Activated T-helper 1 cell treated with anti-CD3 and anti-CD28 coated beads, Interleukin-12 subunit alpha, Interleukin-12 subunit beta, Interleukin-2, Interleukin-4 antibody, amounts not matched to agents 30 ng/mL and 10 ng/mL and 1 ng/mL, durations not matched to agents 14 hours and 24 hours and 36 hours (primary cell): ENCODE measurements around the gene INS. TPM values are rescaled to one million over a fixed set of nuclear protein-coding genes. Genes with fewer than 3 reads are reported as not detected.
A peak's percentile ranks its signal among the peaks of the same experiment; 100 is the strongest.
"Not testable (repeated sequence)": the region's sequence is repeated elsewhere in the genome, so short reads cannot be mapped to it uniquely, and the experiment has no call there.

Experiments used
- DNase-seq: peaks from one replicate; pipeline ENCODE4 v3.0.0; 2021; ENCODE audit warnings: low spot score
- H3K27ac Mint-ChIP-seq: one replicate; pipeline ENCODE4 v1.8.0; 2021; ENCODE audit warnings: mild to moderate bottlenecking, mixed read lengths
- H3K27me3 Mint-ChIP-seq: one replicate; pipeline ENCODE4 v1.8.0; 2022; ENCODE audit warnings: mild to moderate bottlenecking, moderate library complexity, mixed read lengths; ENCODE audit not compliant: insufficient read depth
- H3K36me3 Mint-ChIP-seq: one replicate; pipeline ENCODE4 v1.8.0; 2021; ENCODE audit warnings: low read depth, mixed read lengths
- H3K4me1 Mint-ChIP-seq: one replicate; pipeline ENCODE4 v1.8.0; 2021; ENCODE audit warnings: low read depth, mixed read lengths
- H3K4me3 Mint-ChIP-seq: one replicate; pipeline ENCODE4 v1.8.0; 2021; ENCODE audit warnings: mild to moderate bottlenecking, moderate library complexity, mixed read lengths
- H3K9me3 Mint-ChIP-seq: one replicate; pipeline ENCODE4 v1.8.0; 2021; ENCODE audit warnings: mixed read lengths
- intact Hi-C: fragments of 100-400 bp; cut with micrococcal nuclease; formaldehyde crosslinking; loops from one replicate; pipeline ENCODE4 v1.15.1; 2024
- total RNA-seq: library from RNA; stranded (reverse); gene quantifications from 2 replicates; pipeline ENCODE4 v1.2.3, GENCODE V29; 2022

The INS gene
- total RNA-seq, 1 donor from 2014 or later: not detected

DNA sequence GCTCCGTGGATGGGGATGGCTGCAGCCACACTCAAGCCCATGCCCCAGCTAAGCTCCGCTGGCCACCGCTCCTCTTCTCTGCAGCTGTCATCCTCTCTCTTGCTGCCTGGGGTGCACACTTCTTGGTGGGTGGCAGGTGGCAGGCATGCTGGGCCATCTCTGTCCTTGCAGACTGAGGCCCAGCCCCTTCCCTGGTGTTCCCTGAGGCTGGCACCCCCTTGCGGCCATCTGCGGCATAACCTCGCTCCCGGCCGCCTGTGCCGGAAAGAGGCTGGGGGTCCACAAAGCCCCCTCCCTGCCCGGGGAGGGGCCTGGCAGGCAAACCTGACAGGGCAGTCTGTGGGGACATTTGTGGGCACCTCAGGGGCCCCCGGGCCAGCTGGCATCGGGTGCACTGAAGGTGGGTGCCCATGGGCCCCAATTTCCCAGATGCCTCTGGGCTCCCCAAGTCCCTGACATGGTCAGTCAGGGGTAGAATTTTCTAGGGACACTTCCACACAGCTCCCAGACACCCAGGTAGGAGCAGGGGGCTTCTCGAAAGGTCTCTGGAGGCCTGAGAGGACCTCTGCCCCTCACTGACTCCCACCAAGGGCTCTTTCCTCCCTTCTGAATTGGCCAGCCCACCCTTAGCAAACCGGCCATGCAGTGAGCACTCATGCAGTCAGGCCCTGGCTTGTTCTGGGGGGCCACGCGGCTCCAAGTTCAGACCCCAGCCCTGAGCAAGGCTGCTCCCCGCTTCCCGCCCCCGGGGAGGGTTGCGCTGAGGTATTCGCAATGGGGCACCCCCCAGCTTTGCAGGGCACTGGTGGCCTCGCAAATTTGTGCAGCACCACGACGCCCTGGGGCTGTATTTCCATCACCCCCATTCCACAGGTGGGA lies 34.1 kb upstream of the INS start:
- Mint-ChIP-seq H3K4me3 (no peak overlapping the region), H3K27ac (no peak overlapping the region), H3K9me3 (no peaks in the 10 kb centered on the region), H3K27me3 (peaks cover 4% of the 10 kb centered on the region), H3K4me1 (no peaks in the 10 kb centered on the region), H3K36me3 (no peaks in the 10 kb centered on the region)
- DNase-seq: peak; percentile 12
- intact Hi-C loops: loop anchor here (10.0 kb wide), 1 partner anchor 340 kb away; no protein-coding TSS in a partner anchor

DNA sequence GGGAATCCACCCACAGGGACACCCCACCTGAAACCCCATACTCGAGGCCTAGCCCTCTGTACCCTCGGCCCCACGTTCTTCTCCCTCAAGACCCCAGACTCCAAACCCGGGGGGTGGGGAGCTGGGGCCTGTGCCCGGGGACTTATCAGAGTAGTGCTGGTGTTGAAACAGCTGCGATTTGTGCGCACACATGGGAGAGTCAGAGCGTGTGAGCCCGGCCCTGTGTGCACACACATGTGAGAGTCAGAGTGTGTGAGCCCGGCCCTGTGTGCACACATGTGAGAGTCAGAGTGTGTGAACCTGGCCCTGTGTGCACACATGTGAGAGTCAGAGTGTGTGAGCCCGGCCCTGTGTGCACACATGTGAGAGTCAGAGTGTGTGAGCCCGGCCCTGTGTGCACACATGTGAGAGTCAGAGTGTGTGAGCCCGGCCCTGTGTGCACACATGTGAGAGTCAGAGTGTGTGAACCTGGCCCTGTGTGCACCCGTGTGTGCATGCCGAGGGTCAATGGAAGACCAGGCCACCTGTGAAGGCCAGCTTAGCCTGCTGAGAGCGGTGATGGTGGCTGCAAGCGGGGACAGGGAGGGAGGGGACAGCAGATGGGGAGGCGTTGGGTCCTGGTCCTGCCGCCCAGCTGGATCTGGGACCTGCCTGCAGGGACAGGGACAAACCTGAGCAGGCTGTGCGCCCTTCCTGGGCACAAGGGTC lies 33.0 kb upstream of the INS start:
- not testable (repeated sequence) for DNase-seq, H3K36me3 Mint-ChIP-seq, H3K9me3 Mint-ChIP-seq, H3K27ac Mint-ChIP-seq, H3K4me3 Mint-ChIP-seq, H3K27me3 Mint-ChIP-seq, H3K4me1 Mint-ChIP-seq
- intact Hi-C loops: loop anchor here (10.0 kb wide), 1 partner anchor 341 kb away; no protein-coding TSS in a partner anchor

DNA sequence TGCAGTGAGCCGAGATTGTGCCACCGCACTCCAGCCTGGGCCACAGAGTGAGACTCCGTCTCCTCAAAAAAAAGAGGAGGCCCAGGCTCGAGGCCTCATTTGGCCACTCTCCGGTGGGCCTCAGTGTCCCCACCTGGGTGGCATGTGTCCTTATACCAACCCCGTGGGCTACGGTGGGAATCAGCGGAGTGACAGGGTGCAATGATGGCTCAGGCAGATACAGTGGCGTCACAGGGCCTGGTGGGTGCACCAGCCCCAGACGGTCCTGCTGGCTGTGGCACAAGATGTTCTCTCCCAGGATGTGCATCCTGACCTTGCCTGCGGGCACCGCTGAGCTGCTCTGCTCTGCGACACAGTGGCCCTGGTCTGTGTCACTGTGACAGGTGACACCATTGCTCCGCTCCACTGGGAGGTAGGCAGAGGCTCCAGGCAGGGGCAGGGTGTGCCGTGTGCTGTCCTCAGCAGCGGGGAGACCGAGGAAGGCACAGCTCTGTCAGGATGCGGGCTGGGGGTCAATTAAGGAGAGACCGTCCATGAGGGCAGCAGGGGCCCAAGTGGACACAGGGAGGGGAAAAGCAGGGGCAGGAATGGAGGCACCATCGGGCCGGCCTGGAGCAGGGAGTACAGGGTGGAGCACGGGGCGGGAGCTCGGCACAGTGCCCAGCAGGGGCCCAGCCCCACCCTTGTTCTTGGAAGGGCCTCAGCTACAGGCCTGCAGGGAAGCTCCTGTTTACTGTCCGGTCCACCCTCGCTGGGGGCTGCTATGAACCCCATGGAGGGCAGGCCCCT lies 32.3 kb upstream of the INS start:
- H3K27me3 Mint-ChIP-seq: peaks cover 6% of the 10 kb centered on the region
- DNase-seq: no peak
- no peaks in the 10 kb centered on the region for H3K9me3 Mint-ChIP-seq
- no peaks in the 10 kb centered on the region for H3K4me1 Mint-ChIP-seq
- H3K4me3 Mint-ChIP-seq: no peak overlapping the region
- no peaks in the 10 kb centered on the region for H3K36me3 Mint-ChIP-seq
- intact Hi-C loops: loop anchor here (10.0 kb wide), 1 partner anchor 342 kb away; no protein-coding TSS in a partner anchor
- H3K27ac Mint-ChIP-seq: no peak overlapping the region

DNA sequence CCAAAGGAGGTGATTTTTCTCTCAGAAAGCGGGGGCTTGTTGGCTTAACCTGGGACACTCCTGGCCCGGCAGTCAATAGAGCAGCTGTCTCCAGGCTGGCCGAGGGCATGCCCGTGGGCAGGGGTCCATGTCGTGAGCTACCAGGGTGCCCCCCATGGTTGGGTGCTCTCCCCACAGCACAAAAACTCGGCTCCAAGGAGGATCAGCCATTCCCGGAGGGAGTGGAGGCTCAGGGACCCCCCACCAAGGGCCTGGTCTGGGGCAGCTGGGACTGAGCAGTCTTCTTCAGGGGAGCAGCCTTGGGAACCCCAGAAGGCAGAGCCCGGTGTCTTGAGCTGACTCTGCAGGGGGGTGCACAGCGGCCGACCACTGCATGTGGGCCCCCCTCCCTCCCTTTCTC lies 31.4 kb upstream of the INS start:
- Mint-ChIP-seq H3K4me1 (no peaks in the 10 kb centered on the region), H3K27ac (no peak overlapping the region)
- intact Hi-C loops: loop anchor here (10.0 kb wide), 1 partner anchor 342 kb away; no protein-coding TSS in a partner anchor

DNA sequence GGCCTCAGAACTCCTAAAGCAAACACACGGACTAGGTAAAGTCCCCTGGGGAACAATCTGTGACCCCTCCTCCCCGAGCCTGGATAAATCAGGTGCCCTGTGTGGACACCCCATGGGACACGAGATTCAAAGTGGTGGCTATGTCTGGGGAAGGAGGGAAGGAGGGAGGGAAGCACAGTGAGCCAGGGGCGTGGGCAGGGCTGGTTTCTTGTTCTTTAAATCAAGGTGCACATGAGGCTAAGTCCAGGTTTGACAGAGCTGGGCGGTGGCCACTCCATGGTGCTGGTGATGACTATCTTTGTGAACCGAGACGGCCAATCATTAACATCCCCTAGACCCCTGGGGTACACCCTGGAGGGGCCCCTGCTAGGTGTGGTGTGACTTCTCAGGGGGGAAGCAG lies 30.9 kb upstream of the INS start:
- no peak for DNase-seq
- intact Hi-C loops: loop anchor here (10.0 kb wide), 1 partner anchor 343 kb away; no protein-coding TSS in a partner anchor
- Mint-ChIP-seq H3K27ac (no peak overlapping the region), H3K27me3 (peaks cover 2% of the 10 kb centered on the region), H3K4me3 (no peak overlapping the region), H3K4me1 (no peaks in the 10 kb centered on the region), H3K9me3 (no peaks in the 10 kb centered on the region), H3K36me3 (no peaks in the 10 kb centered on the region)

More for the DNA sequence above, 31.4 kb upstream of the INS start:
- Mint-ChIP-seq H3K27me3 (peaks cover 4% of the 10 kb centered on the region), H3K4me3 (no peak overlapping the region), H3K36me3 (no peaks in the 10 kb centered on the region), H3K9me3 (no peaks in the 10 kb centered on the region)
- no peak for DNase-seq

DNA sequence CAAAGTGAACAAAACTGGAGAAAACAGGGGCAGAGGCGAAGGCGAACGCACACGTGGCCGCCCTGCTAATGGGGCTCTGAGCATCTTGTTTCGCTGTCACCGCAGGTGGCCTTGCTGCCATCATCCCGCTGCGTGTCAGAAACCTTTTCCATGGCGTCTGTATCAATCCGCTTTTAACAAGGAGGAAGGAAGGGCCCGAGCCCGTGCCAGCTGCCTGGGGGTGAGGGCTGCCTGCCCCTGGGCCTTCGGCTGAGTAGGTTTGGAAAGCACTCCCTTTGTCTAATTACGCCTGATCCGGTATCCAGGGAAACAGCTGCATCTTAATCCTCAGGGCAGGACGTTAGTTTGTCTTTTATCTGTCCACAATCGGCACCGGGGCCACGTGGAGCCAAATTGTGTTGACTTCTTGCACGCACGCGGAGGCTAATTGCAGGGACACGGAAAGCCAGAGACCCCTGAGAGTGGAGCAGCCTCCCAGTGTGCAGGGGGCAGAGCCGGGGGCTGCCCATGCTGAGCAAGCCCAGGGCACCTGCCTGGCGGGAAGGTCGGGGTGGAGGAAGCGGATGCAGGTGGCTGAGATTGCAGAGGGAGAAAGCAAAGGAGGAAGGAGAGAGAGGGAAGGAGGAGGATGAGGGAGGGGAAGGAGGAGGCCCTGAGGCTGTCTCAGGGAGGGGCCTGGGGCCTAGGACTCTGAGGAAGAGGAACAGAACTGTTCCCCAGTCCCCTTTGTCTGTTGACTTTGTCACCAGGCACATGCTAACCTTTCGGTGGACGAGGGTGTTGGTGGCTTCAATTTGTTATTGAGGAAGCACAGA lies 29.9 kb upstream of the INS start:
- H3K4me3 Mint-ChIP-seq: no peak overlapping the region
- no peaks in the 10 kb centered on the region for H3K4me1 Mint-ChIP-seq
- peaks cover 2% of the 10 kb centered on the region for H3K27me3 Mint-ChIP-seq
- no peak overlapping the region for H3K27ac Mint-ChIP-seq
- DNase-seq: no peak
- intact Hi-C loops: loop anchor here (10.0 kb wide), 1 partner anchor 344 kb away; no protein-coding TSS in a partner anchor
- H3K36me3 Mint-ChIP-seq: no peaks in the 10 kb centered on the region
- no peaks in the 10 kb centered on the region for H3K9me3 Mint-ChIP-seq

DNA sequence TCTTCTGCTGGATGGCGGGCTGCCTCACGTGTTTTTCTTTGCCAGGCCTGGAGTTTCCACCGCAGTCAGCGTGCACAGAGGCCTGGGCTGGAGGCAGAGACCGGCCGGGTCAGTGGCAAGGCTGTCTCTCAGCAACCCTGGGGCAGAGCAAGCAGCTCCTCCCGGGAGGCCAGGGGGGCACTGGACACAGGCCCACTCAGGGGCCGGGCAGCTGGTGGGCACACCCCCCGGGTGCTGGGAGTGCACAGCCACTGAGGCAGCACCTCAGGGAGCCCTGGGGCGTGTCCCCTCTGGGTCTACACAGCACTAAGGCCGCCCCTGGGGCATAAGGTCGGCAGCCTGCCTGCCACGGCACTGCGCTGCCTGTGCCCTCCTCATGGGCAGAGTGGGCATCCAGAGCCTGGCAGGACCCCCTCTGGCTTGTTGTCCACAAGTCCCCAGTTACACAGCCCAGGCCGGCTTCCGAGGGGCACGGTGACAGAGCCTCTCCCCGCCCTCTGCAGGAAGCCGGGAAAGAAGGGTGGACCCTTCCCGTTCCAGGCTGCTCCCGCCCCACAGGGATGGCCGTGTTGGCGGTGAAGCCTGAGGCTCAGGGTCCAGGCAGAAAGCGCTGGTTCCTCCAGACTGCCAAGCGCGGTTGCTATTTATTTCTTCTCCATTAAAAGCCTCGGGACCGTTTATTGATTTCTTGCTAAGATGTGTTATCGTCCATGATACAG lies 29.1 kb upstream of the INS start:
- H3K27me3 Mint-ChIP-seq: peaks cover 2% of the 10 kb centered on the region
- H3K36me3 Mint-ChIP-seq: no peaks in the 10 kb centered on the region
- no peaks in the 10 kb centered on the region for H3K9me3 Mint-ChIP-seq
- DNase-seq: no peak
- H3K4me3 Mint-ChIP-seq: no peak overlapping the region
- no peaks in the 10 kb centered on the region for H3K4me1 Mint-ChIP-seq
- H3K27ac Mint-ChIP-seq: no peak overlapping the region
- intact Hi-C loops: loop anchor here (10.0 kb wide), 1 partner anchor 345 kb away; no protein-coding TSS in a partner anchor

DNA sequence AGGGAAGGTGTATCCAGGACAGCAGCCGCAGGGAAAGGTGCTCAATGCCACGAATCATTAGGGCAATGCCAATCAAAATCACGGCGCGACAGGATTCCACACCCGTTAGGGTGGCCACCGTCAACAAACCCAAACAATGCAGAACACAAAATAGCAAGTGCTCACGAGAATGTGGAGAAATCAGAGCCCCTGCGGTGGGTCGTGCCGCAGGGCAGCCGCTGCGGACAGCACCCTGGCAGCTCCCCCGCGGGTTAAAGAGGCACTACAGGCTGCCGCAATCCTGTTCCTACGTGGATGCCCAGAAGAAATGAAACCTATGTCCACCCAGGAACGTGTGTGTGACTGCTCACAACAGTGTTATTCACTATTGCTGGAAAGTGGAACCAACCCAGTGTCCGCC lies 27.7 kb upstream of the INS start:
- H3K27ac Mint-ChIP-seq: no peak overlapping the region
- intact Hi-C loops: no loop called here
- H3K36me3 Mint-ChIP-seq: no peaks in the 10 kb centered on the region
- H3K9me3 Mint-ChIP-seq: no peaks in the 10 kb centered on the region
- peaks cover 5% of the 10 kb centered on the region for H3K27me3 Mint-ChIP-seq
- no peak overlapping the region for H3K4me3 Mint-ChIP-seq
- H3K4me1 Mint-ChIP-seq: no peaks in the 10 kb centered on the region
- DNase-seq: no peak

DNA sequence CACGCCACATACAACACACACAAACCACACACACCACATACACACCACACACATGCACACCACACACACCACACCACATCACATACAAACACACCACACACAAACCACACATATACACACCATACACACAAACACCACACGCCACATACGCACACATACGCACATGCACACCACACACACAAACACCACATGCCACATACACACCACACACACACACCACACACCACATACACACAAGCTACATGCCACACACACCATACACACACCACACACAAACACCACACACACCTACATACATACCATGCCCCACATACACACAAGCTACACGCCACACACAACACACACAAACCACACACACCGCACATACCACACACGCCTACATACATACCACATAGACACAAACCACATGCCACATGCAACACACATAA lies 26.3 kb upstream of the INS start:
- Mint-ChIP-seq H3K9me3 (no peaks in the 10 kb centered on the region), H3K4me3 (no peak overlapping the region), H3K4me1 (no peaks in the 10 kb centered on the region), H3K27me3 (peaks cover 7% of the 10 kb centered on the region), H3K36me3 (no peaks in the 10 kb centered on the region), H3K27ac (no peak overlapping the region)
- DNase-seq: no peak
- intact Hi-C loops: no loop called here

DNA sequence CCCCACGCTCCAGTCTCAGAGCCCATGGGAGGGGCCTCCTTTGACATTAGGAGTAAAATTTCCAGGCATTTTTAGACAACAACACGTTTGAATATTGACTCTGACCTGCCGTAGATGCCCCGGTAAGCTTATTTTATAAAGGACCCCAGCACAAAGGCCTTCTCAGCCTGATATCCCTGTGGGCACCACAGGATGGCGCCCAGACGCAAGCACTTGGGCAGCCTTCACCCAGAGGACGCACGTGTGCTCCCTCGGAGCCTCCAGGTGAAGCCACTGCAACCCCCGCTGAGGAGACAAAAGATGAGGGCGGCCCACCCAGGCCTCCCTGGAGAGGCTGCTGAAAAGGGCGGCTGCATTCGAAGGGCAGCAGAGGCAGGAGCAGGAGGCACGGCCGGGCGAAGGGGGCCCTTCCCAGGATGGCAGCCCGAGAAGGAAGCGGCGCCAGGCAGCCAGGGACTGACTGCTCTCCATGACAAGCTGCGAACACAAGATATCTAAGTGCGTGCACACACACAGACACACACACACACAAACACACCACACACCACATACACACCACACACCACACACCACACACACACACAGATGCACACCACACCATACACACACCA lies 25.8 kb upstream of the INS start:
- H3K27ac Mint-ChIP-seq: no peak overlapping the region
- H3K36me3 Mint-ChIP-seq: no peaks in the 10 kb centered on the region
- intact Hi-C loops: loop anchor here (1.0 kb wide), 1 partner anchor 234 kb away; no protein-coding TSS in a partner anchor
- DNase-seq: no peak
- peaks cover 7% of the 10 kb centered on the region for H3K27me3 Mint-ChIP-seq
- H3K9me3 Mint-ChIP-seq: no peaks in the 10 kb centered on the region
- no peaks in the 10 kb centered on the region for H3K4me1 Mint-ChIP-seq
- no peak overlapping the region for H3K4me3 Mint-ChIP-seq
